Mucosa of descending colon (tissue), 3 donors: Measurements from ENCODE around the gene RABGGTA. TPM values are rescaled to one million over a fixed set of nuclear protein-coding genes. Genes with fewer than 3 reads are reported as not detected.
A peak's percentile ranks its signal among the peaks of the same experiment; 100 is the strongest.

ENCODE experiments used
- ATAC-seq: fragments of 200-7000 bp; cut with Tn5 transposase; one replicate; pipeline ENCODE4 v1.9.1; 2020; ENCODE audit warnings: mild to moderate bottlenecking, moderate library complexity
- DNase-seq, 3 donors: peaks; one replicate each; pipeline ENCODE4 v3.0.0-alpha.2; 2020
- H3K36me3 ChIP-seq: fragments of 200-600 bp; one replicate; pipeline ENCODE4 v1.8.0; 2021; ENCODE audit warnings: low read depth, mild to moderate bottlenecking
- H3K4me1 ChIP-seq: fragments of 200-600 bp; one replicate; pipeline ENCODE4 v1.8.0; 2021; ENCODE audit warnings: low read depth, mild to moderate bottlenecking
- H3K4me3 ChIP-seq: fragments of 200-600 bp; one replicate; pipeline ENCODE4 v1.8.0; 2021; ENCODE audit warnings: mild to moderate bottlenecking
- H3K9me3 ChIP-seq: fragments of 200-600 bp; one replicate; pipeline ENCODE4 v1.8.0; 2021; ENCODE audit warnings: mild to moderate bottlenecking
- intact Hi-C, 2 donors: fragments of 100-400 bp; cut with DNase I in 1 of 2; cut with micrococcal nuclease in 1 of 2; formaldehyde crosslinking; loops; one replicate each; pipeline versions ENCODE4 v1.11.0 to v1.11.1; 2022; cut with DNase I, micrococcal nuclease
- total RNA-seq, 3 donors: library from RNA; stranded (reverse); fragmentation: NEBNext Ultra II Directional in 2 of 3; extraction: Animal tissue kit (Norgen Biotek cat#: 25700) in 2 of 3; gene quantifications; one replicate each; pipeline versions ENCODE4 v1.2.1 to v1.2.4, GENCODE V29; 2021 to 2023
- TF ChIP-seq, protein P1 (sequence below): fragments of 200-600 bp; IDR thresholded peaks from one replicate; pipeline ENCODE4 v1.8.0; 2022; ENCODE audit warnings: antibody characterized with exemption, mild to moderate bottlenecking
- donor health status: DM: no; HTN: no; CAD: no; lungs with moderate emphysema.
- donor health status: DM: no; HTN: no; CAD: no.
- donor health status: DM: no; HTN: yes; CAD: no.

The RABGGTA gene
- total RNA-seq, 3 donors from 2014 or later: 31.6 to 52.9 (median 41.3) TPM

- peaks cover 26% of the 10 kb centered on the region for H3K4me1 ChIP-seq
- peak overlapping the region; percentile 61 for H3K4me3 ChIP-seq
- peak; percentile 39 for ATAC-seq
- peak in 1 of 3 donors; percentile 45 for DNase-seq
- intact Hi-C loops: loop anchor here in 1 of 2 donors (5.0 kb wide), 1 partner anchor 57 kb away; the partner anchor contains the start of gene TINF2
- H3K9me3 ChIP-seq: no peaks in the 10 kb centered on the region
- TF ChIP-seq, protein P1, sequence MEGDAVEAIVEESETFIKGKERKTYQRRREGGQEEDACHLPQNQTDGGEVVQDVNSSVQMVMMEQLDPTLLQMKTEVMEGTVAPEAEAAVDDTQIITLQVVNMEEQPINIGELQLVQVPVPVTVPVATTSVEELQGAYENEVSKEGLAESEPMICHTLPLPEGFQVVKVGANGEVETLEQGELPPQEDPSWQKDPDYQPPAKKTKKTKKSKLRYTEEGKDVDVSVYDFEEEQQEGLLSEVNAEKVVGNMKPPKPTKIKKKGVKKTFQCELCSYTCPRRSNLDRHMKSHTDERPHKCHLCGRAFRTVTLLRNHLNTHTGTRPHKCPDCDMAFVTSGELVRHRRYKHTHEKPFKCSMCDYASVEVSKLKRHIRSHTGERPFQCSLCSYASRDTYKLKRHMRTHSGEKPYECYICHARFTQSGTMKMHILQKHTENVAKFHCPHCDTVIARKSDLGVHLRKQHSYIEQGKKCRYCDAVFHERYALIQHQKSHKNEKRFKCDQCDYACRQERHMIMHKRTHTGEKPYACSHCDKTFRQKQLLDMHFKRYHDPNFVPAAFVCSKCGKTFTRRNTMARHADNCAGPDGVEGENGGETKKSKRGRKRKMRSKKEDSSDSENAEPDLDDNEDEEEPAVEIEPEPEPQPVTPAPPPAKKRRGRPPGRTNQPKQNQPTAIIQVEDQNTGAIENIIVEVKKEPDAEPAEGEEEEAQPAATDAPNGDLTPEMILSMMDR: no peak
- H3K36me3 ChIP-seq: peaks cover 7% of the 10 kb centered on the region
These were observed 27.5 kb upstream of the RABGGTA start for GRCh38 chr14:24298892-24299254.

DNA sequence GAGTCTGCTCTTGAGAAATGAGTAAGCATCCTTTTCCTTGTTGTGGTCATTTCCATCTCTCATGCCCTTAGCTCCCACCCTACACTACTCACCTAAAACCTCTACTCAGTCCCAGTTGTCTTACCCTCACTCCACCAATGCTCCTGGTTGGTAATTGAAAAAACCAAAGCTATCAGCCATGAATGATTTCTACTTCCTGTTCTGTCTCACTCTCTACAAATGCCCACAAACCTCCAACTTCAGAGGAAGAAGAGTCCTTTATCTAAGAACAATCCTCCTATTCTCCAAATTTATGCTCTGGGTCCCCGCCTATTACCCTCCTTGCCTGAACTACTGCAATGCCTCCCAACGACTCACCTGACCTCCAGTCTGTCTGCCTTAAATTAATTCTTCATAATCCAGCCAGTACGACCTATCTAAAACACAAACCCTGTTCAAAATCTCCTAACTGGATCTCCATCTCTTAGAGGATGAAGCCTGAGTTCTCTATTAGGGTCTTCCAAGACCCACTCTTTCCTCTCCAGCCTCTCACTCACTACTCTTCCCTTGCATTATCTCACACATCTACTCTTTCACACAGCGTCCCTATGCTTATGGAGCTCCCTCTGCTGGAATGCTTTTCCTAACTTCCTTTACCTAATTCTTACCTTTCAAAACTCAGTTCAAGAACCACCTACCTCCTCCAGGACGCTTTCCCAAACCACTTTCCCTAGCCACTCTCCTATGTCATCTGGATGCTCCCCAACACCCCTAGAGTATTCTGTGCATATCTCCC, 26.0 kb upstream of the RABGGTA start:
- Histone ChIP-seq H3K4me1 (peaks cover 26% of the 10 kb centered on the region), H3K4me3 (no peak overlapping the region), H3K9me3 (no peaks in the 10 kb centered on the region), H3K36me3 (peaks cover 4% of the 10 kb centered on the region)
- DNase-seq (peak in 1 of 3 donors; percentile 61), ATAC-seq (peak; percentile 24)
- intact Hi-C loops: loop anchor here in 1 of 2 donors (5.0 kb wide), 1 partner anchor 55 kb away; the partner anchor contains the start of gene TINF2
- TF ChIP-seq, protein P1: no peak

DNA sequence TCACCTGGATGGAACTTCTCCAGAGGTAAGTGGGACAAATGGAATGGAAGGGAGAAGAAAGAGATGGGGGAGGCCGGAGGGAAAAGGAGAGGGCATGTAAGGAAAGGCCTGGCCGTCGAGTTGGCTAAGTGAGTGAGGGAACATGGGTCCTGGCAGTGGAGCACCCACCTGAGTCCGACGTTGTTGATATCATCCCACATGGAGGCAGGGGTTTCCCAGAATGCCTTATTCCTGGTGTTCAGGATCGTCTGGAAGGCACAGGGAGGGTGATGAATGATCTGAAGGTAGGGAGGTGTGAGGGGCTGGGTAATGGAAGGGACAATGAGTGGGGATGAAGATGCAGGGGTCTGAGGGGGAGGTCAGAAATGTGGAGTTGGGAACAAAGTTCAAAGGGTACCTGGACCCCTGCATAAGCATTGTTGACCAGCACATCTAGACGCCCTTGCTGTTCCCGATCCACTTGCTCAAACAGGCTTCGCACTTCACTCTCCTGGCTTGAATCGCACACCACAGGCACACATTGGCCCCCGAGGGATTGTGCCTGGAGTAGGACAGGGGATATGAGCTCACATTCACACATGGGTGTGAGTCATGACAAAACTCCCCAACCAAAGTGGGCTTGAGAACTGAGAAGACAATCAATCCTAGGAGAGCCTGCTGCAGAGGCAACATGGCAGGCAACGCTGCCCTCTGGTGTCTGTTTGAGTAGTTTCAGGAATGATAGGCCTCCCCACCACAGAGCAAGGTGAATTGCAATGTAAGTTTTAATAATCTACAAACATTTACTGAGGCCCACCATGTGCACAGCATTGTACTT, 25.2 kb upstream of the RABGGTA start:
- H3K4me3 ChIP-seq: no peak overlapping the region
- TF ChIP-seq, protein P1: peak; percentile 58
- peak in 2 of 3 donors; percentile 48 to 74 for DNase-seq
- no peaks in the 10 kb centered on the region for H3K9me3 ChIP-seq
- H3K4me1 ChIP-seq: peaks cover 26% of the 10 kb centered on the region
- H3K36me3 ChIP-seq: peaks cover 4% of the 10 kb centered on the region
- intact Hi-C loops: loop anchor here in 1 of 2 donors (5.0 kb wide), 1 partner anchor 54 kb away; the partner anchor contains the start of gene TINF2
- peak; percentile 42 for ATAC-seq

DNA sequence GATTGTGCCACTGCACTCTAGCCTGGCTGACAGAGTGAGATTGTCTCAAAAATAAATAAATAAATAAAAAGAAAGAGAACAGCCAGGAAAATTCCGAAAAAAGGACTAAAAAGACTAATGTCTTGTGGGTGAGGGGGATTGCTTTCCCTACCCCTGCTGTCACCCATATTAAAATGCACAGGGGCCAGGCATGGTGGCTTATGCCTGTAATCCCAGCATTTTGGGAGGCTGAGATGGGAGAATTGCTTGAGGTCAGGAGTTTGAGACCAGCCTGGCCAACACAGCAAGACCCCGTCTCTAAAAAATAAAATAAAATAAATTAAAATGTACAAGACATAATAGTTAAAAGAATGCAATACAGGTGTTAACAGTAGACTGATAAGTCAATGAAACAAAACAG, 22.1 kb upstream of the RABGGTA start:
- intact Hi-C loops: no loop called here

DNA sequence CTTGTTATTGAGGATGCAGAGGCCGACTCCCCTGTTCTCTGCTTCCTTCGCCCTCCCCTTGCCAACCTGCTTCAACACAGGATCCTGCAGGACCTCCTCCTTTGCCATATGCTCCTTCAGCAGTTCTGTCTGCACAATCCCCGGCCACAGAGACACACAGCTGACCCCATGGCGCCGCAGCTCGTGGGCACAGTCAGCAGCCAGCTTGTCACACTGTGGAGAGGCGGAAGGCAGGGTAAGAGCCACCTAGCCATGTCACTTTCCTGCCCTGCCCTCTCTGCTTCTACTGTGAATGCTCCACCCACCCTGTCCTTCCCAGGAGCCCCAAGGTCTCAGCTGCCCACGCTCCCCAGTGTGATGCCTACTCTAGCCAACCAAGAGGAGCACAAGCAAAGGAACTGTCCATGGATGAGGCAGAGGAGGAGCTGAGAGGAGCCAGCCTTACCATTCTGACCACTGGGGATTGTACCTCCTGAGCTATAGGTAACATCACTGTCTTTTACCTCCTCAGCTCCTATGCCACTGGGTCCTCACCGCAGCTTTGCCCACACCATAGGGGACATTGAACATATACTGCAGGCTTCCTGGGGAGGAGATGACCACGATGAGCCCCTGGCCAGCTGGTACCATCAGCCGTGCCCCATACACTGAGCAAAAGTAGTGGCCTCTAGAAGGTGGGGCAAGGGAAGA, 20.9 kb upstream of the RABGGTA start:
- no peak overlapping the region for H3K4me3 ChIP-seq
- intact Hi-C loops: no loop called here
- TF ChIP-seq, protein P1: no peak
- H3K4me1 ChIP-seq: no peaks in the 10 kb centered on the region
- ATAC-seq (no peak), DNase-seq (no peak)
- peaks cover 4% of the 10 kb centered on the region for H3K36me3 ChIP-seq
- no peaks in the 10 kb centered on the region for H3K9me3 ChIP-seq

More for the DNA sequence above, 22.1 kb upstream of the RABGGTA start:
- Histone ChIP-seq H3K9me3 (no peaks in the 10 kb centered on the region), H3K4me1 (peaks cover 11% of the 10 kb centered on the region), H3K36me3 (peaks cover 4% of the 10 kb centered on the region), H3K4me3 (no peak overlapping the region)
- TF ChIP-seq, protein P1: no peak
- ATAC-seq (no peak), DNase-seq (no peak)
